Measurements from ENCODE around the gene LOXL4.

The LOXL4 gene

GRCh38 chr10:98299341-98299740, 31.3 kb upstream of the LOXL4 start:
- DNase-seq = peak; percentile 32
- in situ Hi-C loops (cut with HindIII; ENCODE audit: low pct_ligation_motif_present, low pct_unique_long_range_greater_than_20kb, low sequenced_read_pairs) = no loop called here

- in situ Hi-C loops (cut with HindIII; ENCODE audit: low pct_ligation_motif_present, low pct_unique_long_range_greater_than_20kb, low sequenced_read_pairs) = no loop called here
- no peak for DNase-seq
Measured at GRCh38 chr10:98296524-98296923, 28.5 kb upstream of the LOXL4 start.

GRCh38 chr10:98295907-98296306, 27.9 kb upstream of the LOXL4 start:
- no peak for DNase-seq
- in situ Hi-C loops (cut with HindIII; ENCODE audit: low pct_ligation_motif_present, low pct_unique_long_range_greater_than_20kb, low sequenced_read_pairs) = no loop called here

GRCh38 chr10:98295401-98295811, 27.4 kb upstream of the LOXL4 start:
- in situ Hi-C loops (cut with HindIII; ENCODE audit: low pct_ligation_motif_present, low pct_unique_long_range_greater_than_20kb, low sequenced_read_pairs) = no loop called here
- no peak for DNase-seq

GRCh38 chr10:98294270-98294627, 26.3 kb upstream of the LOXL4 start:
- in situ Hi-C loops (cut with HindIII; ENCODE audit: low pct_ligation_motif_present, low pct_unique_long_range_greater_than_20kb, low sequenced_read_pairs) = no loop called here
- DNase-seq = no peak

GRCh38 chr10:98293550-98294269, 25.7 kb upstream of the LOXL4 start:
- in situ Hi-C loops (cut with HindIII; ENCODE audit: low pct_ligation_motif_present, low pct_unique_long_range_greater_than_20kb, low sequenced_read_pairs) = no loop called here
- no peak for DNase-seq

GRCh38 chr10:98292971-98293370, 25.0 kb upstream of the LOXL4 start:
- in situ Hi-C loops (cut with HindIII; ENCODE audit: low pct_ligation_motif_present, low pct_unique_long_range_greater_than_20kb, low sequenced_read_pairs) = no loop called here
- DNase-seq = no peak

GRCh38 chr10:98289802-98290209, 21.8 kb upstream of the LOXL4 start:
- in situ Hi-C loops (cut with HindIII; ENCODE audit: low pct_ligation_motif_present, low pct_unique_long_range_greater_than_20kb, low sequenced_read_pairs) = no loop called here

GRCh38 chr10:98287321-98287720, 19.3 kb upstream of the LOXL4 start:
- DNase-seq = no peak
- in situ Hi-C loops (cut with HindIII; ENCODE audit: low pct_ligation_motif_present, low pct_unique_long_range_greater_than_20kb, low sequenced_read_pairs) = no loop called here

More at GRCh38 chr10:98289802-98290209, 21.8 kb upstream of the LOXL4 start:
- DNase-seq = no peak

GRCh38 chr10:98286419-98286818, 18.4 kb upstream of the LOXL4 start:
- in situ Hi-C loops (cut with HindIII; ENCODE audit: low pct_ligation_motif_present, low pct_unique_long_range_greater_than_20kb, low sequenced_read_pairs) = no loop called here
- no peak for DNase-seq

- DNase-seq = no peak
- in situ Hi-C loops (cut with HindIII; ENCODE audit: low pct_ligation_motif_present, low pct_unique_long_range_greater_than_20kb, low sequenced_read_pairs) = no loop called here
Measured at GRCh38 chr10:98285416-98285815, 17.4 kb upstream of the LOXL4 start.

GRCh38 chr10:98276311-98276710, 8.3 kb upstream of the LOXL4 start:
- DNase-seq = no peak
- in situ Hi-C loops (cut with HindIII; ENCODE audit: low pct_ligation_motif_present, low pct_unique_long_range_greater_than_20kb, low sequenced_read_pairs) = no loop called here

- no peak for DNase-seq
- in situ Hi-C loops (cut with HindIII; ENCODE audit: low pct_ligation_motif_present, low pct_unique_long_range_greater_than_20kb, low sequenced_read_pairs) = no loop called here
Measured at GRCh38 chr10:98274562-98274961, 6.6 kb upstream of the LOXL4 start.

- DNase-seq = no peak
- in situ Hi-C loops (cut with HindIII; ENCODE audit: low pct_ligation_motif_present, low pct_unique_long_range_greater_than_20kb, low sequenced_read_pairs) = no loop called here
Measured at GRCh38 chr10:98273057-98273850, 5.3 kb upstream of the LOXL4 start.

GRCh38 chr10:98272656-98273055, 4.7 kb upstream of the LOXL4 start:
- no peak for DNase-seq
- in situ Hi-C loops (cut with HindIII; ENCODE audit: low pct_ligation_motif_present, low pct_unique_long_range_greater_than_20kb, low sequenced_read_pairs) = no loop called here

- DNase-seq = no peak
- in situ Hi-C loops (cut with HindIII; ENCODE audit: low pct_ligation_motif_present, low pct_unique_long_range_greater_than_20kb, low sequenced_read_pairs) = no loop called here
Measured at GRCh38 chr10:98272245-98272644, 4.3 kb upstream of the LOXL4 start.

- in situ Hi-C loops (cut with HindIII; ENCODE audit: low pct_ligation_motif_present, low pct_unique_long_range_greater_than_20kb, low sequenced_read_pairs) = no loop called here
- no peak for DNase-seq
Measured at GRCh38 chr10:98270786-98271185, 2.8 kb upstream of the LOXL4 start.

GRCh38 chr10:98270073-98270740, 2.2 kb upstream of the LOXL4 start:
- DNase-seq = no peak
- in situ Hi-C loops (cut with HindIII; ENCODE audit: low pct_ligation_motif_present, low pct_unique_long_range_greater_than_20kb, low sequenced_read_pairs) = no loop called here

- in situ Hi-C loops (cut with HindIII; ENCODE audit: low pct_ligation_motif_present, low pct_unique_long_range_greater_than_20kb, low sequenced_read_pairs) = no loop called here
- peak; percentile 97 for DNase-seq
Measured at GRCh38 chr10:98269435-98269912, 1.5 kb upstream of the LOXL4 start.

All from ACHN (cell line).